ENCODE measurements around the gene PIM2.
A peak's percentile ranks its signal among the peaks of the same experiment; 100 is the strongest.
"Not testable (repeated sequence)": the region's sequence is repeated elsewhere in the genome, so short reads cannot be mapped to it uniquely, and the experiment has no call there.

Gene PIM2

DNA sequence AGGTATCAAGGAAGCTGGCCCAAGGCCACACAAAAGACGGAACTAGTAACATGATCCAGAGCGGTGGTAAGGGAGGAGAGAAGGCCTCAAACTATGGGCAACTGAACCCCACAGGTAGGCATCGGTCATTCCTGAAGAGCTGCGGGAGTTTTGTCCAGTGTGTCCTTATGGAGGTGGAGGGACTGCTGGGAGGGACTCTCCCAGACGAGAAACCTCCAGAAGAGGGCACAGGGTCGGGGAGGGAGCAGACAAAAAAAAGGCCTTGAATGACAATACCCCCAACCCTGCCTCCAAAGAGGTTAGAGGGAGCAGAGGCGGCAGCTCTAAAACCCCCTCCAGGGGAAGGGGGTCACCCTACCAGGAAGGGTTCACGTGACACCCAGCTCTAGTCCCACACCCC is 14.6 kb downstream of the PIM2 start:
- DNase-seq, result no peak

DNA sequence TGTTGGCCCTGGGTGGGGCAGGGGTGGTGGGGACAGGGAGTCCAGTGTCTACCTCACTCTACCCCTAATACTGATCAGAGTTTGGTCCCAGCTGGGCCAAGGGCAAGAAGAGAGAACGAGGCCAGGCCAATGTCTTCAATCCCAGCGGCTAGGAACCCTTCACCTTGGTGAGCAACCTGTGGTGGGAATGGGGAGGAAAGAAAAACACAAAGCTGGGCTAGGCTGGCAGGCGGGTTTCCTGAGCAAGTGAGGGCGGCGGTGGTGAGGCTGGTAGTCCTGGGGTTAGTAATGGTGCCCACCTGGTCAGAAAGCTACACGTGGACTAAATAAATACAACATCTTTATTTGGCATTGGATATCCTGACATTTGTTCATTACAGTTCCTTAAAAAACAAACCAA is 15.5 kb downstream of the PIM2 start:
- DNase-seq, result no peak

DNA sequence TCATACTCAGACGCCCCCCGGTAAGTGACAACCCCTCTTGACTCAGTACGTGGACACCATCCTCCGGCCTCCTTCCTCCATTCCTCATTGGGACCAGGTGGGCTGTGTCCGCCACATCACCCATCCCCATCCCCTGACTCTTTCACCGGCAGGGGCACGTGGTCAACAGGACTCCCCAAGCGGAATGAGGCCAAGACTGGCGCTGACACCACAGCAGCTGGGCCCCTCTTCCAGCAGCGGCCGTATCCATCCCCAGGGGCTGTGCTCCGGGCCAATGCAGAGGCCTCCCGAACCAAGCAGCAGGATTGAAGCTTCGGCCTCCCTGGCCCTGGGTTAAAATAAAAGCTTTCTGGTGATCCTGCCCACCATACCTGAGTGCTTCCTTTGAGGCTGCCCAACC is 16.0 kb downstream of the PIM2 start:
- DNase-seq, result no peak

DNA sequence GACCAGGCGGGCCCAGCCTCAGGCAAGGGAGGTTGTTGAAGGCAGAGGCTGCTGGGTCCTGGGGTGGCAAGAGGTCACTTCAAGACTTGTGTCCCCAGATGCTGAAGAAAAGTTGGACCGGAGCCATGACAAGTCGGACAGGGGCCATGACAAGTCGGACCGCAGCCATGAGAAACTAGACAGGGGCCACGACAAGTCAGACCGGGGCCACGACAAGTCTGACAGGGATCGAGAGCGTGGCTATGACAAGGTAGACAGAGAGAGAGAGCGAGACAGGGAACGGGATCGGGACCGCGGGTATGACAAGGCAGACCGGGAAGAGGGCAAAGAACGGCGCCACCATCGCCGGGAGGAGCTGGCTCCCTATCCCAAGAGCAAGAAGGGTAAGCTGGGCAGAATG is 16.7 kb downstream of the PIM2 start:
- no peak for DNase-seq

DNA sequence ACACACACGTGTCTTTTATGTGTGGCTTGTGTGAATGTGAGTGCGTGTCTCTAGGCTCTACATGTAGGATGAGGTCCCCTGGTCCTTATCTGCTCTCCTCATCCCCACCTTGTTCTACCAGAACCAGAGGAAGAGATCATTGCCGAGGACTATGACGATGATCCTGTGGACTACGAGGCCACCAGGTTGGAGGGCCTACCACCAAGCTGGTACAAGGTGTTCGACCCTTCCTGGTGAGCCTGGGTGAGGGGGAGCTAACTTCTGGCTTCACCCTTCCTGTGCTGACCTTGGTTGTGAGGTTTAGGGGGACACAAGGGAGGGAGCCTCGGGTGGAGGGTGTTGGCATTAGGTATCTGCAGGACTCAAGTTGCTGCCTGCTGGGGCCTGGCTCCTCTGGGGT is 17.8 kb downstream of the PIM2 start:
- no peak for DNase-seq

DNA sequence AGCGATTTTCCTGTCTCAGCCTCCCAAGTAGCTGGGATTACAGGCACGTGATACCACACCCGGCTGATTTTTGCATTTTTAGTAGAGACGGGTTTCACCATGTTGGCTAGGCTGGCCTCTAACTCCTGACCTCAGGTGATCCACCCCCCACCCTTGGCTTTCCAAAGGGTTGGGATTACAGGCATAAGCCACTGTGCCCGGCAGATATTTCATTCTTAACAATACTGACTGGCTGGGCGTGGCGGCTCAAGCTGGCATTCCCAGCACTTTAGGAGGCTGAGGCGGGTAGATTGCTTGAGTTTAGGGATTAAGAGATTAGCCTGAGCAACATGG is 19.8 kb downstream of the PIM2 start:
- no peak for DNase-seq

DNA sequence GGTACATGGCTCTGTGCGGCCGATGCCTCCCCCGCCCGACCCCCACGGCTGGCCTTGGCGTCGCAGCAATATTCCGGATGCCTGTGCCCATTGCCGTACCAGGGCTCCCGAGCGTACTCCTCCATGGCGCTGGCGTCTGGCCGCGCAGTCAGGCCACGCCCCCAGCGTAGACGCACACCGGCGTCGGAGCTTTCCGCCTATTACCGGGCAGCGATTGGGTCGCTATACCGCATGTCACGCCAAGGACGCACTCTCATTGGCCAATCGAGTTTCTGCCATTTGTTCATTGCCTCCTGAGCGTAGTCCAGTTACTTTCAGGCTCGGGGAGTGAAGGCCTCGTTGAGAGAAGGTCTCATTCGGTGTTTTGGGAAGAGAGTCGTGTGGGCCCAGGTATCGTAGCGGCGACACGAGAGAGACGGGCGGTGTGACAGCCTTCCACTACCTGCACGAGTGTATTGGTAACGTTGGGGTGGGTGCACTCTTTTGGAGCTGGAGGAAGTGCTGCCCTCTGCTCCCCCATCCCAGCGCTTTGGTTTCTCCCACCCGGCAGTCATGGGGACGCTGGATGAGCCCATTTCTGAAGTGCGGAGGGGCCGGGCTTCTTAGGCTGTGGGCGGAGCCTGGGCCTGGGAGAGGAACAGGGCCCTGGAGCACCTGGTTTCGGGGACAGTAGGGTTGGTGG is 21.1 kb downstream of the PIM2 start, which contains the start of the genes PQBP1 and TIMM17B:
PQBP1 (plus strand) TSS at position 306 of the 682 bp plus-strand sequence. CDS start 580 bp downstream, outside the sequence.
TIMM17B (minus strand) TSS at position 144 of the 682 bp plus-strand sequence; CDS start at position 125, 19 bp downstream.
- DNase-seq, result peak; percentile 75

DNA sequence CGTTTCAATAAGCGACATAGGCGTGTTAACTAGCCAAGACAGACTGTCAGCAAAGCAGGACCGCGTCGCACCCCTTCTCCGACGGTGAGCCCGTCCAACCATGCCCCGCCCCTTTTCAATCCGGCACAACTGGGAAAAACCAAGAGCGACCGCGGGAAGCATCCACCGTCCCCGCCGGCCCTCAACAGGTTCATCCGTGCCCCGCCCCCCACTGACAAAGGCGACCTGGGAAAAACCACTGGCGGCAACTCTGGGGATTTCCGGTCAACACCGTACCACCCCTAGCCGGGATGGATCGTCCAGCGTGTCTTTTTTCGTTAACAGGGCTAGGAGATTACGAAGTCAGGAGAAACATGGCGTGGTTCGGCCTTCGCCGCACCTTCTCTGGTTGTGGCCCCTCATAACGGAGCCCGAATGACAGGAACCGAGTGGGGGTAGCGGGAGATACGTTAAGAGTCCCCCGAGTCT is 21.6 kb downstream of the PIM2 start:
- DNase-seq, result peak; percentile 2

DNA sequence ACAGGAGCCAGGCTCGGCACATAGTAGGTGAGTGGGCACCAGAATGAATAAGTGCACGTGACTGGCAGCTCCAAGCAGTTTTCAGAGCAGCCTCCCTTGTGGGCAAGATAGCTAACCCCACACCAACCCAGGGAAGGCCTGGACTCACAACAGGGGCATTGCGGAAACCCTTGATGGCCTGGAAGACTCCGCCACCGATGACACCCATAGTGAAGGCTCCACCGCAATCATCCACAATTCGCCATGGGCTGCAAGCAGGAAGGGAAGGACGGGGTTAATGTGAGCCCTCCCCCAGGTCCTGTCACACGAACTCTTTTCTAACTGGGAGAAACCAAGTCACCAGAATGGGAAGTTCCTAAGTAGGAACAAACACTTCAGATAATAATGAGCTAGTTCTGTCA is 22.2 kb downstream of the PIM2 start:
- DNase-seq, result no peak

DNA sequence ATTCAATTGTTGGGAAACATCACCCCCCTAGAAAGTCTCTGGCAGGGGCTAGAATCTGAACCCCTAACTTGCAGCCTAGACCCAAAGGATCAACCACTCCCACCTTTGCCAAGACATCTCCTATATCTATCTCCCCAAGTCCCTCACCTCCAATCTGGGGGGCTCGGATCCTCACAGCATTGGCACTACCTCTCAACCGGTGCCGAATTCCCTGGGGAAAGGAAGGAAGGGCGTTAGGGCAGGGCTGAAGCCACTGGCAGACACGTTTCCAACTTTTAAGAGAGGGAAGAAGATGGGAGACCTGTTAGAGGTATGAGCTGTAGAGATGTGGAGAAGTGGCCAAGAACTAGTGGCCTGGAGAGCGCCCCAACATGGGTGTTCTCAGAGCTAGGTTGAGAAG is 23.9 kb downstream of the PIM2 start:
- no peak for DNase-seq

DNA sequence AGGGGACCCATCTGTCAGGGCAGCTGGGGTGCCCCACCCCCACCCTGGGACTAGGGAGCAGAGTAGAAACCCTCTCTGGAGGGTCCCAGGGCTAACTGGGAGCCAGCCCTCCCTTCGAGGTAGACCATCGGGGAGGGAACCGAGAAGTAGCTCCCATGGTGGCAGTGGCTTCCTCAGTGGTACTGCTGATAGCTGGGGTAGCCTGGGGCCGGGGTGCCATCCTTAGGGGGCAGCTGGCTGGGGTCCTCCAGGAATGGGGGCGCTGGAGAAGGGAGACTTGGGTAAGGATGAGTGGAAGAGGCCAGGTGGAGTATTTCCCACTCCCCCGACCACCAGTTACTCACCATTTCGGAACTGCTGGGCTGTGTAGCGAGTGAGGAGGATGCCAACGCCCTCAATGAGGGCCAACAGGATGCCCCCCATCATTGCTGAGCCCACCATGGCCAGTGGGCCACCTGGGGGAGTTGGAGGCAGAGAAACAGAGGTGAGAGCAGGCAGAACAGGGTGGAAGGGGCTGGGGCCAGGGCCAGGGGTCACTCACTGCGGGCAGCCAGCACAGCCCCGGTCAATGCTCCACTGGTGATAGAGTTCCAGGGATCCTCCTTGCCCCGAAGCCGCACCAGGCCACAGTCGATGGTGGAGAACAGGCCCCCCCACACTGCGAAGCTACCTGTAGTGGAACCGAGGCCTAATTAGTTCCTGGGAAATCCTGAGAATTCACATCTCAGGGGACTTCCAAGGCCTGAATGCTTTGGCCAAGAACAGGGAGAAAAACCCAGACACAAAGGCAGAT is 25.1 kb downstream of the PIM2 start:
- no peak for DNase-seq

DNA sequence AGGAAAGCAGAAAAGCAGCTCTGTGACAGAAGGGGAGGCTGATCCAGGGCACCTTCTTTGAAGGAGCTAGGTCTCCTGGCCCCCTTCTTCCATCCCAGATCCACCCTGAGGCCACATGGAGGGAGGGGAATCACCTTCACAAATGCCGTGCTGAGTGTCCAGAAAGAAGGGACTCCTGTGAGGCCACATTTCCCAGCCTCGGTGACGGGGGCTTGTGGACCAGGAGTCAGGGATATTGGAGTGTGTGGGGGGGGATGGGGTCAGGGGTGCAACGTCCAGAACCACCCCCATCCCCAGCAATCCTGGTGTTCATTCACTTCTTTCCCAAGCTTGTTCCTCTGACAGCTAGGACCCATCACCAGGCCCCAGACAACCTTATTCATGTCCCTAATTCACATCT is 25.9 kb downstream of the PIM2 start:
- DNase-seq, result no peak

DNA sequence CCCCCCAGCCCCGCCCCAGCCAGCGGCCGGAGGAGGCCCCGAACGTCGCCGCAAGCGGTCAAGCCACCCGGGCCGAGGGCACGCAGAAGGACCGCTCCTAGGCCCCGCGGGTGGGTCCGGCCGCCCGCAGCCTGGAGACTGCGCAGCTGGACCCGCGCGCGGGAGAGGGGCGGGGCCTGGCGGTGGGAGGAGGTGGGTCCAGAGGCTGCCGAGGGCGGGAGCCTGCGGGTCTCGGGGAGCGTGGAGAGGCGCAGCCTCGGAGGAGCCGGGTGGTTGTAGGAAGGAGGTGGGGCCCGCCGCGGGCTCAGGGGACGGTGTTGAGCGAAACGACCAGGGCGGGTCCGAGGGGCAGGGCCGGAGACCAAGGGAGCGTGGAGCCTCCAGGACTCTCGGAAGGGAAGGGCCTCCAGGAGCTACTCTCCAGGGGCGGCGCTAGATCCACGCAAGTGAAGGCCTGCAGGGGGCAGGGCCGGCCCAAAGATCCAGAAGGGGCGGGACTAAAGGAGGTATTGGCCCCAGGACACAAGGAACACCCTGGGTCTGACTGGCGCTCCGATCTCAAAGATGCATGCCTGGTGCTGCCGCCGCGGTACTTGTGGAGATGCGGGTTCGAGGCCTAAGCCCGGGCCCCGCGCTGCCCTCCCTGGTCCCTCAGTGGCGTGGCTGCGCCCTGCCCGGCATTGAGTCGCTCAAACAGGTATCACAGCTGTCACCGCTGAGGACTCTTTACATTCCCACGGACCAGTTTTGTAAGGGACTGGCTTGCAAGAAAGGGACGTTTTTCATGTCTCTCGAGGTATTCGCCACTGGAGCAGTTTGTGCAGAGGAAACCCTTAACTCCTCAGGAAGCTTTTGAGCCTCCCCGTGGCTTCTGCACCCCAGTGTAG is 27.2 kb downstream of the PIM2 start:
- DNase-seq, result no peak

DNA sequence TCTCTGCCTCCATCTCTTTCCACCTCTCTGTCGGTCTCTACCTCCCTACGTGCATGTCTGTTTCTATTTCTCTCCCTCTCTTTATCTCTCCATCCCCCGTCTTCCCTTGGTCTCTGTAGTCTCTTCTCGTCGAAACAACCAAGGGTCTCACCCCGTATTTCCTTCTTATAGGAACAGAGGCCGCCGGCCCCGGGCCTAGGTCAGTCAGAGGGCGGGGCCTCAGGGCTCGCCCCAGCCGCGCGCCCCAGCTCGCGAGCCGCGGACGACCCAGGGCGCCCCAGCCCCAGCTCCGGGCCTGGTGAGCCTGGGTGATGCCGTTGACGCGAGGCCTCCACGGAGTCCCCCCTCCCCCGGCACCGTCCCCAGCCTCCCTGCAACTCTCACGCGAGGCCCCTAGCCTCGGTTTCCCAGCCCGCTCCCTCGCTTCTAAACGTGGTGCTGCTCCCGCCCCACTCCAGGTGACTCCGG is 27.9 kb downstream of the PIM2 start:
- DNase-seq, result no peak

DNA sequence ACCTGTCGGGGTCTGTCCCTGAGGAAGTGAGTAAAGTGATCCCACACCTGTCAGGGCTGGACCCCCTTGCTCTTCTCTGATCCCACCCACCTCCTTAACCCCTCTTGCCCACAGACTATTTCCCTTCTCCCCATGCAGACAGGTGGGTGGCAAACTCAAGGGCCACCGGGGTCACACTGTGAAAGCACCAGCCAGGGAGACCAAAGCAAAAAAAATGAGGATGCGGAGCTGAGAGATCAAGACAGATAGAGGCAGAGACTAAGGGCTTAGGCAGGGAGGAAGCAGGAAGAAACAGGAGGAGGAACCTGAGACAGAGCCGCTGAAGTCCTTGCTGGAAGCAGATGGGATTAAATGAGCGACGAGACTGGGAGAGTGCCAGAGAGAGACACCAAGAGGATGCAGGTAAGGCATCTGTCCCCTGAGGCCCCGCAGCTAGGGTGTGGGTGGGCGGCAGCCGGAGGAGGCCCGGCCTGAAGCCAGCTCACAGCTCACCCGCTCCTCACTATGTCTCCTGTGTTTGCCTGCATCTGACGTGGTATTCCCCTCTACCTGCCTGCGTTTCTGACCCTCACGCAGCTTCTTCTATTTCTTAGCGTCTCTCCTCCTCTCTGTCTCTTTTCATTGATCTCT is 28.4 kb downstream of the PIM2 start:
- no peak for DNase-seq

DNA sequence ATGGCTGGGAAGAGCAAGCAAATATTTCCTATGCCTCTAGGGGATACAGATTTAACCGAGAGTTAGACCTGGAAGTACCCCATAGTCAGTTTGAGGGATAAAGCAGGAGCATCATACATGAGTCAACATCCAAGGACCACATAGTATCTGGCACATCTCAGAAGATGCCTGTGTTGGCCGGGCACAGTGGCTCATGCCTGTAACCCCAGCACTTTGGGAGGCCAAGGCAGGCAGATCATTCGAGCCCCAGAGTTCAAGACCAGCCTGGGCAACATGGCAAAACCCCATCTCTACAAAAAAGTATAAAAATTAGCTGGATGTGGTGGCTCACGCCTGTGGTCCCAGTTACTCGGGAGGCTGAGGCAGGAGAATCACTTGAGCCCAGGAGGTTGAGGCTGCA is 32.2 kb downstream of the PIM2 start:
- DNase-seq, result not testable (repeated sequence)

DNA sequence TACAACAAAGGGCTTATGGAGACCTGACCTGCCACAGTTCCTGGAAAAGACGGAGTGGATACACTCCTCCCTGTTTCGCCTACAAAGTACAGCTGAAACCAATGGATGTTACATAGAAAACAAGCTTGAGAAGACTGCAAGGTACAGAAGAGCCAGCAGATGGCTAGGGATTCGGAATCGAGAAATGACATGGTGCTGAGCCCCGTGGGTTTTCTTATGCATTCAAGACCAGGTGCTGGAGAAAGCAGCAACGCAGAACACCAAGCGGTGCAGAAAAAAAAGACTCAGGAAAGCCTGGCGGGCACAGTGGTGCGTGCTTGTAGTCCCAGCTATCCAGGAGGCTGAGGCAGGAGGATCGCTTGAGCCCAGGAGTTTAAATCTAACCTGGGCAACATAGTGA is 35.1 kb downstream of the PIM2 start:
- no peak for DNase-seq

DNA sequence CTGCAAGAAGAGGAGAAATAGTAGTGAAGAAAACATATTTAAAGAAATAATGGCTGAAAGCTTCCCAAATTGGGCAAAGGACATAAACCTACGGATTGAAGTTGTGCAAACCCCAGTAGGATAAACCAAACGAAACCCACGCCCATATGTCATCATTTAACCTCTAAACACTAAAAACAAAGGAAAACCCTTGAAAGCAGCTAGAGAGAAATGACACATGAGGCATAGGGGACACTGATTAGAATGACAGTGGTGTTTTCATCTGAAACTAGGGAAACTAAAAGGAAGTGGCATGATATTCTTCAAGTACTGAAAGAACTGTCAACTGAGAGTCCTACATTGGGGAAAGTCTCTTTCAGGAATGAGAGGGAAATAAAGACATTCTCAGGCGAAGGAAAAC is 41.9 kb downstream of the PIM2 start:
- not testable (repeated sequence) for DNase-seq

DNA sequence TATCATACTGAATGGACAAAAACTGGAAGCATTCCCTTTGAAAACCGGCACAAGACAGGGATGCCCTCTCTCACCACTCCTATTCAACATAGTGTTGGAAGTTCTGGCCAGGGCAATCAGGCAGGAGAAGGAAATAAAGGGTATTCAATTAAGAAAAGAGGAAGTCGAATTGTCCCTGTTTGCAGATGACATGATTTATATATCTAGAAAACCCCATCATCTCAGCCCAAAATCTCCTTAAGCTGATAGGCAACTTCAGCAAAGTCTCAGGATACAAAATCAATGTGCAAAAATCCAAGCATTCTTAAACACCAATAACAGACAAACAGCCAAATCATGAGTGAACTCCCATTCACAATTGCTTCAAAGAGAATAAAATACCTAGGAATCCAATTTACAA is 46.8 kb downstream of the PIM2 start:
- not testable (repeated sequence) for DNase-seq

DNA sequence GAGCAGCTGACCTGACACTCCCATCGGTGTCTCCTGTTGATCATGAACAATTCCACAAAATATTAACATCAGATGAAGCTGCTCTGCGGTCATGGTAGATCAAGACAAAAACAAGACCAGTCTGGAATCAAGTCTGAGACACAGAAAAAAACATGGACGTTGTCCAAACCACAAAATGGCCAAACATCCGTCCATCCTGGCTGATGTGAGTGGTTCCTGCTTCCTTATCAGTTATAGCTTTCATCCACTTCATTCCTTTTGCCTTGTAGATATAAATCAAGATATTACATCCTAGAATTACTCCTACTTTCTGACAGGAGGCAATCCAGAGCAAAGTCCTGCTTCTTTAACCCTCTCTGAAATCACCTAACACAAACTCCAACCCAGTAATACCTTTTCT is 54.6 kb downstream of the PIM2 start:
- no peak for DNase-seq

Data from KG1 (cell line).